GM12878 (cell line): ENCODE measurements around the gene UBAC2. TPM values are rescaled to one million over a fixed set of nuclear protein-coding genes. Genes with fewer than 3 reads are reported as not detected.

ENCODE experiments used
- ATAC-seq: fragments of 200-7000 bp; cut with Tn5 transposase; 3 replicates; pipeline ENCODE4 v1.9.1; 2020; ENCODE audit warnings: mild to moderate bottlenecking, moderate library complexity
- BruUV-seq: library from RNA; stranded (reverse); fragments of 400-500 nt; replicated peaks from 2 replicates; lab custom pipeline; 2021; lab: Mats Ljungman, UMichigan
- CTCF ChIA-PET: fragments of 300-600 bp; sonication (Branson Sonifier 250); formaldehyde crosslinking; extraction: SDS; loops from one replicate; lab custom pipeline; 2021; ENCODE audit warnings: inconsistent platforms; lab: Yijun Ruan, JAX
- POLR2A ChIA-PET: fragments of 350-600 bp; formaldehyde crosslinking; extraction: SDS; loops from one replicate; lab custom pipeline; 2021; ENCODE audit warnings: inconsistent platforms; lab: Charles Lee
- RAD21 ChIA-PET: fragments of 300-600 bp; sonication (Branson Sonifier 250); formaldehyde crosslinking; loops from one replicate; lab custom pipeline; 2023; ENCODE audit warnings: antibody characterized with exemption; ENCODE audit not compliant: unreplicated experiment; lab: Charles Lee
- SMC1A ChIA-PET: fragments of 300-600 bp; sonication (Branson Sonifier 250); formaldehyde crosslinking; loops from one replicate; lab custom pipeline; 2023; ENCODE audit not compliant: unreplicated experiment, uncharacterized antibody; lab: Charles Lee
- DNase-seq: peaks from one replicate; pipeline ENCODE4 v3.0.0-alpha.2; 2011; ENCODE audit warnings: low read depth, low spot score
- FAIRE-seq: peaks from 3 replicates; lab custom pipeline; 2011; peaks lifted over from hg19 to GRCh38; lab: Jason Lieb, UNC
- H2AFZ ChIP-seq: 2 replicates; pipeline ENCODE4 v1.6.0; 2011; ENCODE audit warnings: low read depth, low read length, control low read depth; ENCODE audit not compliant: control insufficient read depth
- H3K27ac ChIP-seq: 2 replicates; pipeline ENCODE4 v1.5.1; 2011; ENCODE audit warnings: control low read depth; ENCODE audit not compliant: control insufficient read depth, insufficient read depth
- H3K27me3 ChIP-seq, 2 experiments: replicated peaks in 1 of 2; 2 replicates each; pipeline versions ENCODE4 v1.6.0 to v1.6.1; 2011; ENCODE audit warnings: low read length in 1 of 2; ENCODE audit not compliant: control insufficient read depth in 2 of 2, insufficient read depth in 2 of 2
- H3K36me3 ChIP-seq, 2 experiments: 2 replicates each; pipeline ENCODE4 v1.5.1; 2011; ENCODE audit warnings: low read length in 1 of 2; ENCODE audit not compliant: control insufficient read depth in 2 of 2, insufficient read depth in 2 of 2
- H3K4me1 ChIP-seq: 2 replicates; pipeline ENCODE4 v1.6.1; 2011; ENCODE audit warnings: mild to moderate bottlenecking, low read length, moderate library complexity, mixed read lengths; ENCODE audit not compliant: control insufficient read depth, insufficient read depth
- H3K4me2 ChIP-seq: 2 replicates; pipeline ENCODE4 v1.6.0; 2011; ENCODE audit warnings: control low read depth; ENCODE audit not compliant: control insufficient read depth, insufficient read depth
- H3K4me3 ChIP-seq: fragments of 200-600 bp; sonication (generic); 2 replicates; pipeline ENCODE4 v1.5.1; 2016
- H3K79me2 ChIP-seq: 2 replicates; pipeline ENCODE4 v1.6.0; 2011; ENCODE audit warnings: low read length; ENCODE audit not compliant: control insufficient read depth, insufficient read depth
- H3K9ac ChIP-seq: 2 replicates; pipeline ENCODE4 v1.8.0; 2011; ENCODE audit warnings: low read length, control low read depth, mixed read lengths; ENCODE audit not compliant: control insufficient read depth, insufficient read depth
- H3K9me3 ChIP-seq: replicated peaks from 3 replicates; pipeline ENCODE4 v1.5.1; 2011; ENCODE audit warnings: mild to moderate bottlenecking, low read length; ENCODE audit not compliant: control insufficient read depth, insufficient read depth
- H4K20me1 ChIP-seq: 2 replicates; pipeline ENCODE4 v1.6.0; 2011; ENCODE audit not compliant: control insufficient read depth, insufficient read depth
- BHLHE40 ChIP-seq, 2 experiments: fragments of 450-650 bp in 1 of 2; IDR thresholded peaks; 2 replicates each; pipeline ENCODE4 v1.6.1; 2011 to 2017; ENCODE audit warnings: low read depth in 2 of 2, borderline replicate concordance in 1 of 2, improper control_type of control experiment in 1 of 2, low read length in 1 of 2, mild to moderate bottlenecking in 1 of 2
- CTCF ChIP-seq, 3 experiments: IDR thresholded peaks in 2 of 3; conservative IDR thresholded peaks in 1 of 3; 2 replicates each; pipeline ENCODE4 v1.5.1; 2011; ENCODE audit warnings: low read depth in 3 of 3, low read length in 3 of 3, mild to moderate bottlenecking in 3 of 3, control low read depth in 2 of 3, moderate library complexity in 2 of 3, inconsistent platforms in 1 of 3, mixed read lengths in 1 of 3; ENCODE audit not compliant: control insufficient read depth in 2 of 3, insufficient read depth in 1 of 3; ENCODE audit errors: extremely low read depth in 1 of 3
- WGBS: methylation state at CpG from one replicate; pipeline ENCODE4 v1.1.6; 2016; ENCODE audit warnings: low lambda C conversion rate; ENCODE audit not compliant: insufficient replicate concordance, insufficient coverage; ENCODE audit errors: missing lambda C conversion rate; 5-methylcytosine and 5-hydroxymethylcytosine counted together
- in situ Hi-C: fragments of 300-500 bp; cut with MboI; formaldehyde crosslinking; loops from 9 replicates; pipeline ENCODE4 v1.14.3; 2018; ENCODE audit warnings: mixed read lengths
- intact Hi-C: fragments of 100-400 bp; cut with micrococcal nuclease; formaldehyde crosslinking; loops from one replicate; pipeline ENCODE4 v1.14.2; 2022; ENCODE audit not compliant: unreplicated experiment
- polyA plus RNA-seq, 11 experiments: library from polyadenylated mRNA; depleted of rRNA in 4 of 11; unstranded in 6 of 11; stranded (reverse) in 5 of 11; fragments of >200 nt; fragmentation: Nextera tagmentation in 4 of 11; fragmentation: Illumina TruSeq in 1 of 11; extraction: Ambion mirVana in 4 of 11; extraction: Trizol in 1 of 11; gene quantifications; 1 replicate in 1 of 11; 2 replicates in 10 of 11; pipeline versions ENCODE4 v1.2.1 to v1.2.3, GENCODE V29; 2011 to 2016; ENCODE audit warnings: inconsistent platforms in 2 of 11, missing spikeins in 2 of 11, low read depth in 1 of 11
- total RNA-seq, 4 experiments: library from RNA; depleted of rRNA in 3 of 4; stranded (reverse); fragments of >200 nt in 3 of 4; fragmentation: Illumina TruSeq in 1 of 4; extraction: Trizol in 1 of 4; gene quantifications; 2 replicates each; pipeline versions ENCODE4 v1.2.1 to v1.2.3, GENCODE V29; 2013 to 2021

The UBAC2 gene
- total and polyA plus RNA-seq, 10 of the 15 experiments (the other 5 are each of a cell fraction or from before 2014, with no cell fraction given) = 3.0 to 54.6 (median 17.4) TPM

DNA sequence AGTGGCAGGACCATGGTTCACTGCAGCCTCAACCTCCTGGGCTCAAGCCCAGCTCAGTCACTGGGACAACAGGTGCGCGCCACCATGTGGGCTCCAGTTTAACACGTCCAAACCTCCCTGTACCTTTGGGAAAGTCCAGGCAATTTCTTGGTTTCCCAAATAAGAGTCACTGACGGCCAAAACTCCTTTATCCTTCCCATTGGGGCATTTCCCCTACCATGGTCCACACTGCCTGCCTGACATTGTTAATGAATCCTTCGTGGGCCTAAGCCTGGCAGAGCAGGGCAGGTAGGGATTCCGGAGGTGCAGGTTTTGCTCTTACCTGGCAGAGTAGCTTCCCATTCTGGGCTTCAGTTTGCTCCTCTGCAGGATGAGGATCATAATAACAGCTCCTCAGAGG lies 234.5 kb downstream of the UBAC2 start:
- intact Hi-C loops = no loop called here
- CTCF ChIA-PET = interaction anchor here (0.7 to 11.8 kb wide), 24 partner anchors 10 to 259 kb away, joined by 3 to 577 read pairs (median 12); partner anchors contain the start of gene TM9SF2

More for the DNA sequence above, 234.5 kb downstream of the UBAC2 start:
- ChIA-PET SMC1A (interaction anchor here (0.7 to 8.7 kb wide), 25 partner anchors 13 to 259 kb away, joined by 3 to 300 read pairs (median 9); no protein-coding TSS in a partner anchor), POLR2A (interaction anchor here (0.7 to 4.5 kb wide), 18 partner anchors 9 to 166 kb away, joined by 3 to 26 read pairs (median 6); partner anchors contain the start of gene GPR183), RAD21 (interaction anchor here (0.7 to 8.6 kb wide), 26 partner anchors 10 to 165 kb away, joined by 3 to 293 read pairs (median 4); partner anchors contain the start of gene GPR183)
- no peaks in the 10 kb centered on the region for H4K20me1 ChIP-seq
- H3K4me1 ChIP-seq = peaks cover 63% of the 10 kb centered on the region
- H3K4me3 ChIP-seq = no peak overlapping the region; the same call in 1 of the 2 replicates
- no peak overlapping the region for H2AFZ ChIP-seq
- H3K27ac ChIP-seq = peak overlapping the region; percentile 99
- peaks cover 2 to 4% of the 10 kb centered on the region in 2 experiments; a peak in 2 of 4 replicates for H3K27me3 ChIP-seq
- FAIRE-seq (no peak), DNase-seq (no peak), ATAC-seq (no peak)
- in situ Hi-C loops = loop anchor here (5.0 kb wide), 3 partner anchors 48 to 258 kb away; no protein-coding TSS in a partner anchor
- no peaks in the 10 kb centered on the region for H3K36me3 ChIP-seq
- 66% methylated on average over 6 of the region's 6 CpGs for WGBS
- peaks cover 6% of the 10 kb centered on the region; the same call in 2 of the 3 replicates for H3K9me3 ChIP-seq
- TF ChIP-seq CTCF (IDR thresholded peaks at IDR 0.05 in 2 of 3, conservative IDR thresholded peaks at IDR 0.05 in 1 of 3; ENCODE audit: control insufficient read depth in 2 of 3, extremely low read depth in 1 of 3, insufficient read depth in 1 of 3, low read depth in 3 of 3, low read length in 3 of 3) (0 out of 6 replicates have a peak, but pooled peaks of 1 of the 3 experiments have one; percentile 10), BHLHE40 (IDR thresholded peaks at IDR 0.05; ENCODE audit: borderline replicate concordance in 1 of 2, low read depth in 2 of 2, low read length in 1 of 2) (no peak)
- no TSS peak for BruUV-seq
- peak overlapping the region; percentile 73 for H3K4me2 ChIP-seq
- H3K79me2 ChIP-seq = peaks cover 23% of the 10 kb centered on the region
- peak overlapping the region; percentile 68; the same call in 1 of the 2 replicates for H3K9ac ChIP-seq
